MM.1S (cell line): ENCODE results near the gene ZBTB7C.

Experiments
- CTCF ChIP-seq: fragments of 300-600 bp; sonication (generic); IDR thresholded peaks from 2 replicates; pipeline ENCODE4 v1.5.1; 2016; ENCODE audit warnings: antibody characterized with exemption, low read length, mixed read lengths
- EZH2 ChIP-seq: fragments of 300-600 bp; sonication (generic); optimal IDR thresholded peaks from 2 replicates; pipeline ENCODE3; 2017; ENCODE audit warnings: low read depth, mild to moderate bottlenecking, antibody characterized with exemption, low read length, mixed read lengths

- TF ChIP-seq CTCF (no peak), EZH2 (no peak)
Measured at GRCh38 chr18:48053881-48054816, 355.0 kb downstream of the ZBTB7C start.
